K562 (cell line): ENCODE data around the gene USP5.

Experiments used
- ATF4 ChIP-seq: fragments of 450-650 bp; formaldehyde crosslinking; IDR thresholded peaks from 2 replicates; pipeline ENCODE4 v1.4.0; 2022; ENCODE audit warnings: mild to moderate bottlenecking, moderate library complexity
- ETS1 ChIP-seq: conservative IDR thresholded peaks from 2 replicates; pipeline ENCODE4 v1.6.1; 2011; ENCODE audit warnings: low read depth, mild to moderate bottlenecking, low read length; ENCODE audit not compliant: control insufficient read depth
- FOXM1 ChIP-seq, 2 experiments: fragments of 450-650 bp in 1 of 2; sonication (generic) in 1 of 2; formaldehyde crosslinking in 1 of 2; IDR thresholded peaks; 2 replicates each; pipeline versions ENCODE4 v1.6.1 to v1.9.0; 2017 to 2022; ENCODE audit warnings: low read depth in 2 of 2, mild to moderate bottlenecking in 2 of 2, missing genetic modification reagents in 1 of 2, moderate library complexity in 1 of 2
- MAZ ChIP-seq, 2 experiments: fragments of 450-650 bp in 1 of 2; sonication (generic) in 1 of 2; formaldehyde crosslinking; IDR thresholded peaks in 1 of 2; conservative IDR thresholded peaks in 1 of 2; 2 replicates each; pipeline versions ENCODE4 v1.4.0 to v1.5.0; 2020; ENCODE audit warnings: mild to moderate bottlenecking in 1 of 2, missing genetic modification reagents in 1 of 2
- MYNN ChIP-seq, 2 experiments: sonication (generic); formaldehyde crosslinking in 1 of 2; IDR thresholded peaks; 2 replicates each; pipeline versions ENCODE4 v1.5.0 to v1.6.1; 2016 to 2020; ENCODE audit warnings: antibody characterized with exemption in 1 of 2, missing genetic modification reagents in 1 of 2
- RERE ChIP-seq: sonication (generic); formaldehyde crosslinking; IDR thresholded peaks from 2 replicates; pipeline ENCODE4 v1.8.0; 2023; ENCODE audit warnings: missing genetic modification reagents, mild to moderate bottlenecking, borderline replicate concordance
- SETDB1 ChIP-seq: IDR thresholded peaks from one replicate; pipeline ENCODE4 v1.6.1; 2012; ENCODE audit warnings: low read length, control low read depth, inconsistent platforms
- SP1 ChIP-seq: sonication (generic); formaldehyde crosslinking; IDR thresholded peaks from 2 replicates; pipeline ENCODE4 v1.8.1; 2022; ENCODE audit warnings: mild to moderate bottlenecking, missing genetic modification reagents
- ZNF232 ChIP-seq: sonication (generic); formaldehyde crosslinking; IDR thresholded peaks from 2 replicates; pipeline ENCODE4 v1.8.0; 2022; ENCODE audit warnings: mild to moderate bottlenecking, missing genetic modification reagents

GRCh38 chr12:6832125-6832524, 19.8 kb upstream of the USP5 start:
- no peak for TF ChIP-seq FOXM1 (IDR thresholded peaks at IDR 0.05; ENCODE audit: low read depth)
- no peak for TF ChIP-seq FOXM1 (CRISPR knock-in tag; IDR thresholded peaks at IDR 0.05; ENCODE audit: low read depth)
- TF ChIP-seq SP1 (CRISPR knock-in tag): no peak
- no peak for TF ChIP-seq ETS1
- TF ChIP-seq MAZ (CRISPR knock-in tag; conservative IDR thresholded peaks at IDR 0.05 in 1 of 2, IDR thresholded peaks at IDR 0.05 in 1 of 2): no peak
- TF ChIP-seq ATF4 (CRISPR knock-in tag): no peak
- no peak for TF ChIP-seq RERE (CRISPR knock-in tag)
- TF ChIP-seq MYNN (IDR thresholded peaks at IDR 0.05): no peak
- TF ChIP-seq MYNN (CRISPR knock-in tag; IDR thresholded peaks at IDR 0.05): no peak
- TF ChIP-seq ZNF232 (CRISPR knock-in tag): no peak
- TF ChIP-seq SETDB1: no peak
